ENCODE measurements around the gene MAP4K5. TPM values are rescaled to one million over a fixed set of nuclear protein-coding genes. Genes with fewer than 3 reads are reported as not detected.

MAP4K5 gene
- total RNA-seq, 1 experiment from 2014 or later, result 111 TPM

- POLR2A ChIA-PET (ENCODE audit: unreplicated experiment), result interaction anchor here (0.6 kb wide), 1 partner anchor 14 kb away, joined by 3 read pairs; no protein-coding TSS in a partner anchor
- DNase-seq, result no peak
- intact Hi-C loops (cut with micrococcal nuclease), result no loop called here
- H3K4me3 ChIP-seq (ENCODE audit: low read length), result no peak overlapping the region
- H3F3A ChIP-seq (ENCODE audit: low read length, unreplicated experiment), result no peaks in the 10 kb centered on the region
- ATAC-seq, result no peak
- no peak overlapping the region for H3K9ac ChIP-seq (ENCODE audit: low read length)
- H3K27ac ChIP-seq (ENCODE audit: low read length), result no peak overlapping the region
- no peaks in the 10 kb centered on the region for H3K9me2 ChIP-seq (replicated peaks; ENCODE audit: low read length)
- BruUV-seq (replicated peaks), result no TSS peak
- H3K36me3 ChIP-seq (ENCODE audit: low read depth, low read length), result peaks cover 41% of the 10 kb centered on the region
- no peaks in the 10 kb centered on the region for H4K20me1 ChIP-seq (ENCODE audit: low read length)
- TF ChIP-seq CTCF (conservative IDR thresholded peaks at IDR 0.05; ENCODE audit: low read depth, low read length), result no peak
- no peak for TF ChIP-seq EZH2 (IDR thresholded peaks at IDR 0.05; ENCODE audit: low read length, unreplicated experiment)
- TF ChIP-seq EZH2phosphoT487 (IDR thresholded peaks at IDR 0.05; ENCODE audit: borderline replicate concordance, low read length), result no peak
- CTCF ChIA-PET, result no interaction called here
- H3K9me3 ChIP-seq (ENCODE audit: low read length), result peaks cover 20% of the 10 kb centered on the region
- H3K4me2 ChIP-seq (ENCODE audit: low read length), result no peak overlapping the region
- H3K4me1 ChIP-seq (ENCODE audit: insufficient read depth, low read length), result peaks cover 11% of the 10 kb centered on the region; the same call in 1 of the 2 replicates
- H2AFZ ChIP-seq (ENCODE audit: low read length), result no peak overlapping the region
- H3K79me2 ChIP-seq (ENCODE audit: low read length), result no peaks in the 10 kb centered on the region
- H3K27me3 ChIP-seq (ENCODE audit: low read length), result no peaks in the 10 kb centered on the region
Observed at GRCh38 chr14:50476134-50476533, 56.2 kb downstream of the MAP4K5 start.

GRCh38 chr14:50475460-50475859 lies 56.9 kb downstream of the MAP4K5 start:
- no peaks in the 10 kb centered on the region for H3K9me2 ChIP-seq (replicated peaks; ENCODE audit: low read length)
- no peaks in the 10 kb centered on the region for H3K27me3 ChIP-seq (ENCODE audit: low read length)
- H3K4me3 ChIP-seq (ENCODE audit: low read length), result no peak overlapping the region
- peaks cover 47% of the 10 kb centered on the region for H3K36me3 ChIP-seq (ENCODE audit: low read depth, low read length)
- H3K4me2 ChIP-seq (ENCODE audit: low read length), result no peak overlapping the region
- peak overlapping the region; percentile 26 for H3K27ac ChIP-seq (ENCODE audit: low read length)
- intact Hi-C loops (cut with micrococcal nuclease), result loop anchor here (1.0 to 2.0 kb wide), 5 partner anchors 22 to 79 kb away; partner anchors contain the start of gene CDKL1
- H2AFZ ChIP-seq (ENCODE audit: low read length), result no peak overlapping the region
- CTCF ChIA-PET, result no interaction called here
- H3F3A ChIP-seq (ENCODE audit: low read length, unreplicated experiment), result no peaks in the 10 kb centered on the region
- DNase-seq (peak; percentile 95), ATAC-seq (peak; percentile 100)
- peaks cover 11% of the 10 kb centered on the region; the same call in 1 of the 2 replicates for H3K4me1 ChIP-seq (ENCODE audit: insufficient read depth, low read length)
- H3K79me2 ChIP-seq (ENCODE audit: low read length), result no peaks in the 10 kb centered on the region
- no peak overlapping the region for H3K9ac ChIP-seq (ENCODE audit: low read length)
- H3K9me3 ChIP-seq (ENCODE audit: low read length), result peaks cover 22% of the 10 kb centered on the region
- no peaks in the 10 kb centered on the region for H4K20me1 ChIP-seq (ENCODE audit: low read length)
- TF ChIP-seq EZH2phosphoT487 (IDR thresholded peaks at IDR 0.05; ENCODE audit: borderline replicate concordance, low read length) (no peak), EZH2 (IDR thresholded peaks at IDR 0.05; ENCODE audit: low read length, unreplicated experiment) (no peak), CTCF (conservative IDR thresholded peaks at IDR 0.05; ENCODE audit: low read depth, low read length) (no peak)
- POLR2A ChIA-PET (ENCODE audit: unreplicated experiment), result interaction anchor here (0.6 kb wide), 1 partner anchor 14 kb away, joined by 3 read pairs; no protein-coding TSS in a partner anchor
- no TSS peak for BruUV-seq (replicated peaks)

GRCh38 chr14:50471838-50472465 lies 60.4 kb downstream of the MAP4K5 start:
- H4K20me1 ChIP-seq (ENCODE audit: low read length), result no peaks in the 10 kb centered on the region
- TF ChIP-seq EZH2phosphoT487 (IDR thresholded peaks at IDR 0.05; ENCODE audit: borderline replicate concordance, low read length) (no peak), CTCF (conservative IDR thresholded peaks at IDR 0.05; ENCODE audit: low read depth, low read length) (no peak), EZH2 (IDR thresholded peaks at IDR 0.05; ENCODE audit: low read length, unreplicated experiment) (no peak)
- no TSS peak for BruUV-seq (replicated peaks)
- no peaks in the 10 kb centered on the region for H3K9me2 ChIP-seq (replicated peaks; ENCODE audit: low read length)
- peaks cover 76% of the 10 kb centered on the region for H3K36me3 ChIP-seq (ENCODE audit: low read depth, low read length)
- no peak for DNase-seq
- H3K27me3 ChIP-seq (ENCODE audit: low read length), result no peaks in the 10 kb centered on the region
- H3K27ac ChIP-seq (ENCODE audit: low read length), result no peak overlapping the region
- POLR2A ChIA-PET (ENCODE audit: unreplicated experiment), result no interaction called here
- CTCF ChIA-PET, result no interaction called here
- ATAC-seq, result no peak
- H3K4me2 ChIP-seq (ENCODE audit: low read length), result no peak overlapping the region
- H3K4me3 ChIP-seq (ENCODE audit: low read length), result peak overlapping the region; percentile 2; the same call in 1 of the 2 replicates
- intact Hi-C loops (cut with micrococcal nuclease), result no loop called here
- H3K79me2 ChIP-seq (ENCODE audit: low read length), result no peaks in the 10 kb centered on the region
- peaks cover 22% of the 10 kb centered on the region for H3K9me3 ChIP-seq (ENCODE audit: low read length)
- peaks cover 11% of the 10 kb centered on the region; the same call in 1 of the 2 replicates for H3K4me1 ChIP-seq (ENCODE audit: insufficient read depth, low read length)
- no peak overlapping the region for H3K9ac ChIP-seq (ENCODE audit: low read length)
- no peaks in the 10 kb centered on the region for H3F3A ChIP-seq (ENCODE audit: low read length, unreplicated experiment)
- H2AFZ ChIP-seq (ENCODE audit: low read length), result no peak overlapping the region
